MCF 10A (cell line): ENCODE data around the gene GP1BB. TPM values are rescaled to one million over a fixed set of nuclear protein-coding genes. Genes with fewer than 3 reads are reported as not detected.

Experiments used
- BruUV-seq: library from RNA; stranded (reverse); fragments of 400-500 nt; replicated peaks from 2 replicates; lab custom pipeline; 2021; lab: Mats Ljungman, UMichigan
- CTCF ChIA-PET: fragments of 300-600 bp; sonication (Branson Sonifier 250); formaldehyde crosslinking; extraction: SDS; loops from one replicate; lab custom pipeline; 2021; ENCODE audit warnings: antibody characterized with exemption, inconsistent platforms; lab: Yijun Ruan, JAX
- POLR2A ChIA-PET: fragments of 300-600, 350-650 bp; sonication (Branson Sonifier 250); formaldehyde crosslinking; extraction: SDS; loops from one replicate; lab custom pipeline; 2020; ENCODE audit warnings: antibody characterized with exemption, inconsistent platforms; lab: Yijun Ruan, JAX
- DNase-seq: peaks from one replicate; pipeline ENCODE4 v3.0.0-alpha.2; 2018; ENCODE audit not compliant: unreplicated experiment
- H3K27ac Mint-ChIP-seq: one replicate; pipeline ENCODE4 v1.8.0; 2022; ENCODE audit warnings: mild to moderate bottlenecking, low read depth, mixed read lengths; ENCODE audit not compliant: unreplicated experiment
- H3K27me3 Mint-ChIP-seq: one replicate; pipeline ENCODE4 v1.8.0; 2022; ENCODE audit warnings: mixed read lengths; ENCODE audit not compliant: insufficient read depth, unreplicated experiment
- H3K36me3 Mint-ChIP-seq: one replicate; pipeline ENCODE4 v1.8.0; 2022; ENCODE audit warnings: mild to moderate bottlenecking, moderate library complexity, mixed read lengths; ENCODE audit not compliant: insufficient read depth, unreplicated experiment
- H3K4me1 Mint-ChIP-seq: one replicate; pipeline ENCODE4 v1.8.0; 2022; ENCODE audit warnings: mixed read lengths; ENCODE audit not compliant: insufficient read depth, unreplicated experiment
- H3K4me3 Mint-ChIP-seq: one replicate; pipeline ENCODE4 v1.8.0; 2022; ENCODE audit warnings: mild to moderate bottlenecking, moderate library complexity, mixed read lengths; ENCODE audit not compliant: unreplicated experiment
- H3K9me3 Mint-ChIP-seq: one replicate; pipeline ENCODE4 v1.8.0; 2022; ENCODE audit warnings: mixed read lengths; ENCODE audit not compliant: unreplicated experiment
- CTCF ChIP-seq: fragments of 200-600 bp; IDR thresholded peaks from one replicate; pipeline ENCODE4 v1.8.0; 2022; ENCODE audit warnings: antibody characterized with exemption, mild to moderate bottlenecking; ENCODE audit not compliant: unreplicated experiment
- intact Hi-C: fragments of 100-400 bp; cut with micrococcal nuclease; formaldehyde crosslinking; loops from 2 replicates; pipeline ENCODE4 v1.14.1; 2022
- total RNA-seq: library from RNA; stranded (reverse); gene quantifications from 2 replicates; pipeline ENCODE4 v1.2.3, GENCODE V29; 2022

Gene GP1BB
- total RNA-seq, 1 experiment from 2014 or later: 0.37 TPM

- intact Hi-C loops: no loop called here
- BruUV-seq: no TSS peak
- POLR2A ChIA-PET: interaction anchor here (0.8 to 1.4 kb wide), 5 partner anchors 91 to 134 kb away, joined by 3 to 7 read pairs (median 4); partner anchors contain the start of genes GNB1L and RTL10
- Mint-ChIP-seq H3K4me1 (peaks cover 9% of the 10 kb centered on the region), H3K9me3 (no peaks in the 10 kb centered on the region), H3K27me3 (peaks cover 27% of the 10 kb centered on the region), H3K27ac (no peak overlapping the region), H3K4me3 (no peak overlapping the region), H3K36me3 (peaks cover 6% of the 10 kb centered on the region)
- CTCF ChIA-PET: interaction anchor here (0.5 to 2.2 kb wide), 20 partner anchors 26 to 201 kb away, joined by 3 to 17 read pairs (median 5); no protein-coding TSS in a partner anchor
- TF ChIP-seq CTCF: no peak
- no peak for DNase-seq
Observed at GRCh38 chr22:19757140-19757984, 34.0 kb downstream of the GP1BB start.

- no peaks in the 10 kb centered on the region for H3K9me3 Mint-ChIP-seq
- H3K27ac Mint-ChIP-seq: no peak overlapping the region
- no TSS peak for BruUV-seq
- no peak for TF ChIP-seq CTCF
- H3K4me3 Mint-ChIP-seq: no peak overlapping the region
- intact Hi-C loops: no loop called here
- ChIA-PET CTCF (interaction anchor here (0.7 to 2.2 kb wide), 6 partner anchors 27 to 155 kb away, joined by 3 to 9 read pairs (median 4); no protein-coding TSS in a partner anchor), POLR2A (interaction anchor here (0.8 kb wide), 1 partner anchor 32 kb away, joined by 3 read pairs; no protein-coding TSS in a partner anchor)
- peaks cover 9% of the 10 kb centered on the region for H3K4me1 Mint-ChIP-seq
- peaks cover 6% of the 10 kb centered on the region for H3K36me3 Mint-ChIP-seq
- H3K27me3 Mint-ChIP-seq: peaks cover 27% of the 10 kb centered on the region
- DNase-seq: no peak
Observed at GRCh38 chr22:19757985-19758895, 34.9 kb downstream of the GP1BB start.

GRCh38 chr22:19758896-19759426 lies 35.6 kb downstream of the GP1BB start:
- Mint-ChIP-seq H3K27ac (no peak overlapping the region), H3K36me3 (peaks cover 6% of the 10 kb centered on the region), H3K4me1 (peaks cover 9% of the 10 kb centered on the region), H3K4me3 (no peak overlapping the region), H3K27me3 (peaks cover 23% of the 10 kb centered on the region), H3K9me3 (no peaks in the 10 kb centered on the region)
- no peak for DNase-seq
- no TSS peak for BruUV-seq
- intact Hi-C loops: no loop called here
- CTCF ChIA-PET: interaction anchor here (0.7 to 2.2 kb wide), 3 partner anchors 18 to 322 kb away, joined by 3 to 9 read pairs (median 5); no protein-coding TSS in a partner anchor
- no peak for TF ChIP-seq CTCF
- POLR2A ChIA-PET: interaction anchor here (0.8 kb wide), 1 partner anchor 32 kb away, joined by 3 read pairs; no protein-coding TSS in a partner anchor
